ENCODE results near the gene CCL7.

Gene CCL7

GRCh38 chr17:34319039-34319483 is 49.0 kb downstream of the CCL7 start, which contains the start of gene CCL8:
CCL8 (plus strand) TSS chr17:34319435; CDS start chr17:34319502, 67 bp downstream.
- ChIA-PET CTCF (interaction anchor here (0.6 kb wide), 2 partner anchors 216 to 460 kb away, joined by 3 read pairs; no protein-coding TSS in a partner anchor), POLR2A (ENCODE audit: low non-redundant PET) (no interaction called here)

More at GRCh38 chr17:34319039-34319483, 49.0 kb downstream of the CCL7 start, which contains the start of gene CCL8:
- TF ChIP-seq, protein P1, sequence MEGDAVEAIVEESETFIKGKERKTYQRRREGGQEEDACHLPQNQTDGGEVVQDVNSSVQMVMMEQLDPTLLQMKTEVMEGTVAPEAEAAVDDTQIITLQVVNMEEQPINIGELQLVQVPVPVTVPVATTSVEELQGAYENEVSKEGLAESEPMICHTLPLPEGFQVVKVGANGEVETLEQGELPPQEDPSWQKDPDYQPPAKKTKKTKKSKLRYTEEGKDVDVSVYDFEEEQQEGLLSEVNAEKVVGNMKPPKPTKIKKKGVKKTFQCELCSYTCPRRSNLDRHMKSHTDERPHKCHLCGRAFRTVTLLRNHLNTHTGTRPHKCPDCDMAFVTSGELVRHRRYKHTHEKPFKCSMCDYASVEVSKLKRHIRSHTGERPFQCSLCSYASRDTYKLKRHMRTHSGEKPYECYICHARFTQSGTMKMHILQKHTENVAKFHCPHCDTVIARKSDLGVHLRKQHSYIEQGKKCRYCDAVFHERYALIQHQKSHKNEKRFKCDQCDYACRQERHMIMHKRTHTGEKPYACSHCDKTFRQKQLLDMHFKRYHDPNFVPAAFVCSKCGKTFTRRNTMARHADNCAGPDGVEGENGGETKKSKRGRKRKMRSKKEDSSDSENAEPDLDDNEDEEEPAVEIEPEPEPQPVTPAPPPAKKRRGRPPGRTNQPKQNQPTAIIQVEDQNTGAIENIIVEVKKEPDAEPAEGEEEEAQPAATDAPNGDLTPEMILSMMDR (conservative IDR thresholded peaks at IDR 0.05; ENCODE audit: low read depth): no peak
- no peak within 1 kb of the TSS for H3K27ac ChIP-seq
- no peak for DNase-seq (ENCODE audit: low spot score)

Data from RWPE1 (cell line).